Neural cell (in vitro differentiated cells): ENCODE data around the gene AKR1E2. TPM values are rescaled to one million over a fixed set of nuclear protein-coding genes. Genes with fewer than 3 reads are reported as not detected.

ENCODE experiments used
- H2AFZ ChIP-seq: fragments of 200-600, 300-800 bp; sonication (generic), shearing (Covaris generic); 2 replicates; pipeline ENCODE4 v1.6.0; 2014; ENCODE audit warnings: low read depth, mild to moderate bottlenecking, antibody characterized with exemption, low read length, moderate library complexity
- H3F3A ChIP-seq: fragments of 200-600 bp; shearing (Covaris generic); 2 replicates; pipeline ENCODE4 v1.6.1; 2016; ENCODE audit warnings: mild to moderate bottlenecking, moderate library complexity, mixed read lengths, antibody characterized with exemption, low read length; ENCODE audit not compliant: insufficient read depth, poor library complexity, severe bottlenecking
- H3K27ac ChIP-seq: fragments of 200-600, 300-800 bp; sonication (generic), shearing (Covaris generic); 2 replicates; pipeline ENCODE4 v1.5.1; 2014; ENCODE audit warnings: mild to moderate bottlenecking, low read length, moderate library complexity
- H3K27me3 ChIP-seq: fragments of 300-800, 200-600 bp; sonication (generic), shearing (Covaris generic); 2 replicates; pipeline ENCODE4 v1.6.0; 2014; ENCODE audit warnings: mild to moderate bottlenecking, low read depth, low read length, moderate library complexity; ENCODE audit not compliant: insufficient read depth
- H3K36me3 ChIP-seq: fragments of 300-800, 200-600 bp; sonication (generic), shearing (Covaris generic); 2 replicates; pipeline ENCODE4 v1.5.1; 2014; ENCODE audit warnings: mild to moderate bottlenecking, antibody characterized with exemption, low read length, moderate library complexity; ENCODE audit not compliant: insufficient read depth
- H3K4me2 ChIP-seq: fragments of 300-800, 200-600 bp; sonication (generic), shearing (Covaris generic); 2 replicates; pipeline ENCODE4 v1.6.0; 2014; ENCODE audit warnings: mild to moderate bottlenecking, low read length
- H3K4me3 ChIP-seq: fragments of 300-800, 200-600 bp; sonication (generic), shearing (Covaris generic); 2 replicates; pipeline ENCODE4 v1.5.1; 2014; ENCODE audit warnings: mild to moderate bottlenecking, low read length, moderate library complexity
- H3K79me2 ChIP-seq: fragments of 200-600 bp; shearing (Covaris generic); replicated peaks from 2 replicates; pipeline ENCODE4 v1.6.0; 2014; ENCODE audit warnings: mild to moderate bottlenecking, low read length, moderate library complexity; ENCODE audit not compliant: insufficient read depth
- H3K9ac ChIP-seq: fragments of 300-800, 200-600 bp; sonication (generic), shearing (Covaris generic); 2 replicates; pipeline ENCODE4 v1.6.1; 2016; ENCODE audit warnings: mild to moderate bottlenecking, low read length, mixed read lengths
- H3K9me2 ChIP-seq: fragments of 200-600 bp; shearing (Covaris generic); 2 replicates; pipeline ENCODE4 v1.6.1; 2016; ENCODE audit warnings: mild to moderate bottlenecking, low read length, mixed read lengths; ENCODE audit not compliant: insufficient read depth
- H3K9me3 ChIP-seq: fragments of 200-600, 300-800 bp; sonication (generic), shearing (Covaris generic); 2 replicates; pipeline ENCODE4 v1.6.1; 2016; ENCODE audit warnings: mild to moderate bottlenecking, mixed run types, low read length, moderate library complexity, mixed read lengths
- H4K20me1 ChIP-seq: fragments of 200-600 bp; shearing (Covaris generic); 2 replicates; pipeline ENCODE4 v1.6.1; 2016; ENCODE audit warnings: mild to moderate bottlenecking, mixed run types; ENCODE audit not compliant: insufficient read depth
- EP300 ChIP-seq: fragments of 450-650 bp; conservative IDR thresholded peaks from 2 replicates; pipeline ENCODE4 v1.6.1; 2014; ENCODE audit warnings: antibody characterized with exemption, mild to moderate bottlenecking, moderate library complexity; ENCODE audit not compliant: poor library complexity, severe bottlenecking
- EZH2 ChIP-seq: fragments of 200-600, 300-800 bp; shearing (Covaris generic), sonication (generic); IDR thresholded peaks from 2 replicates; pipeline ENCODE4 v1.6.1; 2014; ENCODE audit warnings: antibody characterized with exemption, low read length, borderline replicate concordance, mild to moderate bottlenecking; ENCODE audit not compliant: insufficient read depth, poor library complexity, severe bottlenecking
- MXI1 ChIP-seq: fragments of 450-650 bp; conservative IDR thresholded peaks from 2 replicates; pipeline ENCODE4 v1.6.1; 2014; ENCODE audit warnings: antibody characterized with exemption, mild to moderate bottlenecking; ENCODE audit not compliant: poor library complexity, severe bottlenecking
- POLR2AphosphoS5 ChIP-seq: IDR thresholded peaks from 2 replicates; pipeline ENCODE4 v1.6.1; 2012
- RAD21 ChIP-seq: fragments of 450-650 bp; conservative IDR thresholded peaks from 2 replicates; pipeline ENCODE4 v1.6.1; 2014; ENCODE audit warnings: antibody characterized with exemption, mild to moderate bottlenecking, moderate library complexity
- SMC3 ChIP-seq: fragments of 450-650 bp; conservative IDR thresholded peaks from 2 replicates; pipeline ENCODE4 v1.6.1; 2014; ENCODE audit warnings: antibody characterized with exemption, mild to moderate bottlenecking, moderate library complexity; ENCODE audit not compliant: poor library complexity
- TAF1 ChIP-seq: IDR thresholded peaks from 2 replicates; pipeline ENCODE4 v1.6.1; 2012; ENCODE audit warnings: low read depth
- polyA plus RNA-seq: library from polyadenylated mRNA; depleted of rRNA; stranded (reverse); fragments of >200 nt; gene quantifications from 2 replicates; pipeline ENCODE4 v1.2.3, GENCODE V29; 2014
- TF ChIP-seq, protein P1 (sequence below): IDR thresholded peaks from 2 replicates; pipeline ENCODE4 v1.6.1; 2012; ENCODE audit warnings: borderline replicate concordance
- TF ChIP-seq, protein P2 (sequence below): fragments of 450-650 bp; IDR thresholded peaks from 2 replicates; pipeline ENCODE4 v1.5.1; 2014; ENCODE audit warnings: antibody characterized with exemption, mild to moderate bottlenecking, moderate library complexity; ENCODE audit not compliant: poor library complexity, severe bottlenecking

AKR1E2 gene
- polyA plus RNA-seq, 1 donor from 2014 or later, result not detected

DNA sequence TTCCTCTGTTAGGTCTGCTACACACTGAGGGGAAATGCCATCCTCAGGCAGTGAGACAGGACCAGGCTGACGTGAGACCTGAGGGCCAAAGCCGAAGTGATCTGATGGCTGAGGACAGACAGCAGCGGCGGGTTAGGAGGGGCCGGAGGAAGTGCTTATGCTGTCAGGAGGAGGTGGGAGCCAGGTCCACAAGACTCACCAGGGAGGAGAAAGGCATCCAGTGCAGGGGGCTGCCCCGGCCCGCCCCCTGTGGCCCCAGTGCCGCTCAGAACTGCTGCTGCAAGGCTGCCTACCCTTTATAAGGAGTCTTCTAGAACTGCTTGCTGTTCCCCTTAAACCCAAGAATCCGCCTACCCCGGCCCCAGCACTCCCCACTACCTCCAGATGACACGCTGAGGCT, 19.8 kb downstream of the AKR1E2 start:
- Histone ChIP-seq H2AFZ (no peak overlapping the region), H3K27me3 (no peaks in the 10 kb centered on the region), H3K4me2 (no peak overlapping the region), H3K79me2 (no peaks in the 10 kb centered on the region), H3K27ac (no peak overlapping the region), H3K9me2 (no peaks in the 10 kb centered on the region), H3K9ac (no peak overlapping the region), H3F3A (no peaks in the 10 kb centered on the region), H3K36me3 (no peaks in the 10 kb centered on the region), H3K9me3 (no peaks in the 10 kb centered on the region), H3K4me3 (no peak overlapping the region), H4K20me1 (no peaks in the 10 kb centered on the region)
- TF ChIP-seq EZH2, result no peak
- TF ChIP-seq SMC3, result no peak
- TF ChIP-seq, protein P1, sequence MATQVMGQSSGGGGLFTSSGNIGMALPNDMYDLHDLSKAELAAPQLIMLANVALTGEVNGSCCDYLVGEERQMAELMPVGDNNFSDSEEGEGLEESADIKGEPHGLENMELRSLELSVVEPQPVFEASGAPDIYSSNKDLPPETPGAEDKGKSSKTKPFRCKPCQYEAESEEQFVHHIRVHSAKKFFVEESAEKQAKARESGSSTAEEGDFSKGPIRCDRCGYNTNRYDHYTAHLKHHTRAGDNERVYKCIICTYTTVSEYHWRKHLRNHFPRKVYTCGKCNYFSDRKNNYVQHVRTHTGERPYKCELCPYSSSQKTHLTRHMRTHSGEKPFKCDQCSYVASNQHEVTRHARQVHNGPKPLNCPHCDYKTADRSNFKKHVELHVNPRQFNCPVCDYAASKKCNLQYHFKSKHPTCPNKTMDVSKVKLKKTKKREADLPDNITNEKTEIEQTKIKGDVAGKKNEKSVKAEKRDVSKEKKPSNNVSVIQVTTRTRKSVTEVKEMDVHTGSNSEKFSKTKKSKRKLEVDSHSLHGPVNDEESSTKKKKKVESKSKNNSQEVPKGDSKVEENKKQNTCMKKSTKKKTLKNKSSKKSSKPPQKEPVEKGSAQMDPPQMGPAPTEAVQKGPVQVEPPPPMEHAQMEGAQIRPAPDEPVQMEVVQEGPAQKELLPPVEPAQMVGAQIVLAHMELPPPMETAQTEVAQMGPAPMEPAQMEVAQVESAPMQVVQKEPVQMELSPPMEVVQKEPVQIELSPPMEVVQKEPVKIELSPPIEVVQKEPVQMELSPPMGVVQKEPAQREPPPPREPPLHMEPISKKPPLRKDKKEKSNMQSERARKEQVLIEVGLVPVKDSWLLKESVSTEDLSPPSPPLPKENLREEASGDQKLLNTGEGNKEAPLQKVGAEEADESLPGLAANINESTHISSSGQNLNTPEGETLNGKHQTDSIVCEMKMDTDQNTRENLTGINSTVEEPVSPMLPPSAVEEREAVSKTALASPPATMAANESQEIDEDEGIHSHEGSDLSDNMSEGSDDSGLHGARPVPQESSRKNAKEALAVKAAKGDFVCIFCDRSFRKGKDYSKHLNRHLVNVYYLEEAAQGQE, result no peak
- TF ChIP-seq, protein P2, sequence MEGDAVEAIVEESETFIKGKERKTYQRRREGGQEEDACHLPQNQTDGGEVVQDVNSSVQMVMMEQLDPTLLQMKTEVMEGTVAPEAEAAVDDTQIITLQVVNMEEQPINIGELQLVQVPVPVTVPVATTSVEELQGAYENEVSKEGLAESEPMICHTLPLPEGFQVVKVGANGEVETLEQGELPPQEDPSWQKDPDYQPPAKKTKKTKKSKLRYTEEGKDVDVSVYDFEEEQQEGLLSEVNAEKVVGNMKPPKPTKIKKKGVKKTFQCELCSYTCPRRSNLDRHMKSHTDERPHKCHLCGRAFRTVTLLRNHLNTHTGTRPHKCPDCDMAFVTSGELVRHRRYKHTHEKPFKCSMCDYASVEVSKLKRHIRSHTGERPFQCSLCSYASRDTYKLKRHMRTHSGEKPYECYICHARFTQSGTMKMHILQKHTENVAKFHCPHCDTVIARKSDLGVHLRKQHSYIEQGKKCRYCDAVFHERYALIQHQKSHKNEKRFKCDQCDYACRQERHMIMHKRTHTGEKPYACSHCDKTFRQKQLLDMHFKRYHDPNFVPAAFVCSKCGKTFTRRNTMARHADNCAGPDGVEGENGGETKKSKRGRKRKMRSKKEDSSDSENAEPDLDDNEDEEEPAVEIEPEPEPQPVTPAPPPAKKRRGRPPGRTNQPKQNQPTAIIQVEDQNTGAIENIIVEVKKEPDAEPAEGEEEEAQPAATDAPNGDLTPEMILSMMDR, result no peak
- no peak for TF ChIP-seq MXI1
- TF ChIP-seq TAF1, result no peak

DNA sequence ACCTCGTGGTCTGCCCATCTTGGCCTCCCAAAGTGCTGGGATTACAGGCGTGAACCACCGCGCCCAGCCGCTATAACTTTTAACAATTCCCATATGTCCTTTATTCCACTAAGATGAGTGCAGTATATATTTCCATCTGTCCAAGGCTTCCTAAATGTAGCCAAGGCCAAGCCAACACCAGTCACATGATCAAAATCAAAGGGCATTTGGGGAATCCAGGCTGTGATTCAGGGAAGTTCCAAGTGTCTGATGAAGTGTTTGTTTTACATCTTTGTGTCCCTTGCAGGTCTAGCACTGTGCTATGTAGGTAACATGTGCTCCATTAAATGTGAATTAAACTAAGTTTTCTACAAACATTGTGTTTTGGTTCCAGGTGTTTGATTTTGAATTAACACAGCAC, 20.8 kb downstream of the AKR1E2 start:
- Histone ChIP-seq H3K9me2 (no peaks in the 10 kb centered on the region), H2AFZ (no peak overlapping the region), H3K27ac (no peak overlapping the region), H3K27me3 (no peaks in the 10 kb centered on the region), H3K79me2 (no peaks in the 10 kb centered on the region), H3K36me3 (no peaks in the 10 kb centered on the region), H3K4me3 (no peak overlapping the region), H3K9me3 (no peaks in the 10 kb centered on the region), H4K20me1 (no peaks in the 10 kb centered on the region), H3K4me2 (no peak overlapping the region), H3K9ac (no peak overlapping the region), H3F3A (no peaks in the 10 kb centered on the region)
- TF ChIP-seq TAF1, result no peak
- no peak for TF ChIP-seq RAD21

DNA sequence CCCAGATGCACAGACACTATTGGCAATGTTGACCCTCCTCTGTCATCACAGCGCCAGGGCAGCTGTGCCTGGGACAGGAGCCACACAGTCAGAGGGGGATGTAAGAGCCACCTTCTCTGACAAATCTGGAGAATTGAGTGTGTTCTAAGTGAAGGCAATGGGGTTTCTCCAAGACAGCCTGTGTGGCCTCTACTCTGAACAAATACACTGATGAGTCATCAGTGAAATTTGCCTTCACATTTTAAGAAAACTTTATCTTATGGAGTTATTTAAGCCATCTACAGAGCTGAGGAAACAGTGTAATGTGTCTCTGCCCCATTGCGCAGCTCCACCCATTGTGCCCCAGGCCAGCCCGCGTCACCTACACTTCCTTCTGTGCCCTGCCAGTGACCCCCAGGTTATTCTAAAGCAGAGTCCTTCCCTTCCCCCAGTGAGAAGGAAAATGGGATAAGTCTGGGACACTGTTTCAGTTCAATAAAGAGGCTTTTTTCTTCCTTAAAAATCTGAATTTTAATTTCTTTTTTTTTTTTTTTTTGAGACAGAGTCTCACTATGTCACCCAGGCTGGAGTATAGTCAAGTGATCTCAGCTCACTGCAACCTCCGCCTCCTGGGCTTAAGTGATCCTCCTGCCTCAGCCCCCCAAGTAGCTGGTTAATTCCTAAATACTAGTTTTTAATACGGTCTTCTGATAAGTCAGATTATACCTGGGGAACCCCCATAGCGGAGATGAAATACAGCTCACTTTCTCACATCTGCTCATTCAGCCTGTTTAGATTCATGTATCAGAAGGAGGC, 21.8 kb downstream of the AKR1E2 start:
- Histone ChIP-seq H3F3A (no peaks in the 10 kb centered on the region), H3K9ac (no peak overlapping the region), H3K79me2 (no peaks in the 10 kb centered on the region), H3K27me3 (no peaks in the 10 kb centered on the region), H3K36me3 (no peaks in the 10 kb centered on the region), H4K20me1 (no peaks in the 10 kb centered on the region), H3K4me2 (no peak overlapping the region), H2AFZ (no peak overlapping the region), H3K27ac (no peak overlapping the region), H3K4me3 (no peak overlapping the region), H3K9me2 (no peaks in the 10 kb centered on the region), H3K9me3 (no peaks in the 10 kb centered on the region)
- TF ChIP-seq TAF1 (no peak), SMC3 (no peak), RAD21 (no peak), MXI1 (no peak), POLR2AphosphoS5 (no peak), EP300 (no peak), EZH2 (no peak)
- TF ChIP-seq, protein P1, result no peak
- TF ChIP-seq, protein P2, result no peak
